IPS-15b (cell line): Measurements from ENCODE around the gene ABR.

Experiments used
- H3K27me3 ChIP-seq: one replicate; pipeline ENCODE4 v1.6.1; 2013; ENCODE audit warnings: low read length; ENCODE audit not compliant: control insufficient read depth, insufficient read depth
- H3K36me3 ChIP-seq: one replicate; pipeline ENCODE4 v1.6.1; 2013; ENCODE audit warnings: low read length; ENCODE audit not compliant: control insufficient read depth, insufficient read depth
- H3K4me1 ChIP-seq: one replicate; pipeline ENCODE4 v1.6.1; 2013; ENCODE audit warnings: mild to moderate bottlenecking, low read length; ENCODE audit not compliant: control insufficient read depth, insufficient read depth
- H3K4me3 ChIP-seq: one replicate; pipeline ENCODE4 v1.5.1; 2013; ENCODE audit warnings: low read depth, low read length
- H3K9ac ChIP-seq: one replicate; pipeline ENCODE4 v1.6.1; 2013; ENCODE audit warnings: low read depth, mild to moderate bottlenecking, low read length
- H3K9me3 ChIP-seq: one replicate; pipeline ENCODE4 v1.6.1; 2013; ENCODE audit warnings: mild to moderate bottlenecking, low read length; ENCODE audit not compliant: control insufficient read depth, insufficient read depth

Gene ABR

DNA sequence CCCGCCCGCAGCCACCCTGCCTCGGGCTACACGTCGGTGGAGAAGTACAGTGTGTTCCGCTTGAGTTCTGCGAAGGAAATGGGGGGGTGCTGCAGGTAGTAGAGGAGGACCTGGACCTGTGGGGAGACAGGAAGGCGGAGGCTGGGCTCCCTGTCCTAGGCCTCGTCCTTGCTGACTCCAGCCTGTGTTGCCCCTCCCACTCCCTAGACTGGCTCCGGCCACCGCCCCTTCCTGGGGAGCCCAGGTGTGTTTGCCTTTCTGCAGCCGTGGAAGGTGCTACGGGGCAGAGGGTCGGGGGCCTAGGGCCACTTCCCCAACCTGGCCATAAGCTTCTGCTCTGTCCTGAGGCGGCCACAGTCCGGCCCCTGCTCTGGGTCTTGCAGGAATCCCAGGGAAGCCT, 173.7 kb downstream of the ABR start:
- Histone ChIP-seq H3K36me3 (peaks cover 27% of the 10 kb centered on the region), H3K9me3 (no peaks in the 10 kb centered on the region), H3K9ac (no peak overlapping the region), H3K27me3 (no peaks in the 10 kb centered on the region), H3K4me3 (no peak overlapping the region), H3K4me1 (no peaks in the 10 kb centered on the region)

DNA sequence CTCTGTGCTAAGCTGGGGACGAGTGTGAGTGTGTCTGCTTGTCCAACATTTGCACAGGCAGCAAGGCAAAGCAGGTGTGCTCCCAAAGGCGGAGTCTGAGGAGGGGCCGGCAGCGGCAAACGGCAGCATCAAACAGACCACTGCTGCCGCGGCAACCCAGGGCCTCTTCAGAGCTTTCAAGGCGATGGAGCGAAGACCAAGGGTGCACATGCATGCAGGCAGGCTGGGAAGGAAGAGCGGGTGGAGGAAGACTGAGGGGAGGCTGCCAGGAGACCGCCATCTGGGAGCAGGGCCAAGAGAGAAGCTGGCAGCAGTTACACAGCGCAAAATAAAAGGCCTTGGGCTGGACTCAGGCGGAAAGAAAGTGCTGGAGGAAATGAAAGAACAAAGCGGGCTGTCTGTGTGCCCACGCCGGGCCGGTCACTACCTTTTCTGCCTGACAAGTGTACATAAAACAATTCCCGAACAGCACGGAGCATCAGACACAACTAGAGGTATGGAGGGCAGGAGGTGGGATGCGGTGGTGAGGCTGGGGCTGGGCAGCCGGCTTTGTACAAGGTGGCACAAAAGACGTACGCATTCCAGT, 174.3 kb downstream of the ABR start:
- Histone ChIP-seq H3K9ac (no peak overlapping the region), H3K36me3 (peaks cover 29% of the 10 kb centered on the region), H3K9me3 (no peaks in the 10 kb centered on the region), H3K4me1 (no peaks in the 10 kb centered on the region), H3K4me3 (no peak overlapping the region), H3K27me3 (no peaks in the 10 kb centered on the region)

DNA sequence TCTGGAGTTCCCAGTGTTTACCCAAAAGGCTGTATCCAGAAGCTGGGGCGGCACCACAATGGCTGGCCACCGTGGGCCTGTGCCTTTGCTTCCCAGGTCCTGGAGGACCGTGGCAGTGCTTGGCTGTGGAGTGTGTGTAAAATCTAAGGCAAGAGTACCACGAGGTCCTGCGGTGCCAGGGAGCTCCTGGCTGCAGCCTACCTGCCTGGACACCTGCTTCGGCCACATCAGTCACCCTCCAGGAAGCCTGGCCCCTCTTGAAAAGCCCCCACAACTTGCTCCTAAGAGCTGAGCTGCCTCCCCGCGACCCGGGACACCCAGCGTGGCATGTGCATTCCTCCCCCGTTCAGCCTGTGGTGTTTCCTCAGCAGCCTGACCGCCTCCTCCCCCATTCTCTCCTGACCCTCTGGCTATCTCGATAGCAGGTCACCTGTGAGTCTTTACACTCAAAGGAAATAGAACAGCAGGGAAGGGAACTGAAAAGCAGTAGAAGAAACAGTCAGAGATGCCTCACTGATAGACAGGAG, 174.9 kb downstream of the ABR start:
- Histone ChIP-seq H3K4me1 (no peaks in the 10 kb centered on the region), H3K27me3 (no peaks in the 10 kb centered on the region), H3K9ac (no peak overlapping the region), H3K36me3 (peaks cover 26% of the 10 kb centered on the region), H3K4me3 (no peak overlapping the region), H3K9me3 (no peaks in the 10 kb centered on the region)

DNA sequence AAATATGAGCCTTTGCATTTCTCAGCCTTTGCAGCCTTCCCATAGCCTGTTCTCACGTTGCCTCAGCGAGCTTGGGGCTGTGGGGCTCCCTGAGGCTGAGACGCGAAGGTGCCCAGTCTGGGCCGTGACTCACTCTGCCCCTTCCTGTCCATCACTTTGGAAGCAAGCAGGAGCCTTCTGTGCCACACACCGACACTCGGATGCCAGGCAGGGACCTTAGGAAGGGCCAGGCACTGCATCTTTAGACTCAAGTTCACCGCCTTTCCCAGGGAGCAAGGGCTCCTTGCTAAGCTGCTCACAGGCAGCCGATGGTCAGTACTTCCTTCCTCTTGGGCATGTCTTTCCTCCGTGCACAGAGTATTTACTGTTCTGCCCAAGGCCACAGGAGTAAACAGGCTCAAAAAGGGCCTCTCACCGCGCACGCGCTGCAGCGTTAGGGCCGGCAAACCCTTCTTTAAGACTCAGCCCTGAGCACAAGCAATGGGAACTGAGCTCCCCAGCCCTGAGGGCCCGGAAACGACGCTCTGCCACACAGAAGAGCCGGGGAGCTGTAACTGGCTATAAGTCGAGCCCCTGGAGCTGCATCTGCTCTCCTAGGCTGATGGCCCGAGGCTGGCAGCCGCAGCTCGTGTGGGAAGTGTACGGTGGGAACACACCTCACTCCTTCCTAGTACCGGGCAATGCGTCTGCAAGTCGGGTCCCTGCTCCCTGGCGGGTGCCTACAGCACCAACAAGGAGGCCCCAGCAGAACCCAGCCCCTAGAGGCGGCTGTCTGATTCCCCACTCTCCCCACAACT, 175.6 kb downstream of the ABR start:
- no peaks in the 10 kb centered on the region for H3K27me3 ChIP-seq
- no peak overlapping the region for H3K4me3 ChIP-seq
- no peak overlapping the region for H3K9ac ChIP-seq
- peaks cover 24% of the 10 kb centered on the region for H3K36me3 ChIP-seq
- H3K4me1 ChIP-seq, result no peaks in the 10 kb centered on the region
- no peaks in the 10 kb centered on the region for H3K9me3 ChIP-seq

DNA sequence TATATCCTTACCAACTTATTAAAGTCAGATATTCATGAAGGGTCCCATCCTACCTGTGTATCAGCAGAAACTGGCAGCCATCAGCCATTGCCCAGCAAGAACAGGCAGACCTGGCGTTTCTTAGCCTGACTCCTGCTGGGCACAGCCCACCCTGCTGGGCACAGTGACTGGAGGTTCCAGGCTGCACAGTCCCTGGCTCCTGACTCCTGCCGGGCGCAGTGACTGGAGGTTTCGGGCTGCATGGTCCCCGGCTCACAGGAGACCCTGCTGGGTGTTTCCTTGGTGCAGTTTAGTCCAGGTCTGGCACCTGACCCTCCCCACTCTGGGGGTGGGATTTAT, 176.2 kb downstream of the ABR start:
- peaks cover 24% of the 10 kb centered on the region for H3K36me3 ChIP-seq
- no peaks in the 10 kb centered on the region for H3K9me3 ChIP-seq
- H3K4me1 ChIP-seq, result no peaks in the 10 kb centered on the region
- no peak overlapping the region for H3K4me3 ChIP-seq
- no peak overlapping the region for H3K9ac ChIP-seq
- no peaks in the 10 kb centered on the region for H3K27me3 ChIP-seq

DNA sequence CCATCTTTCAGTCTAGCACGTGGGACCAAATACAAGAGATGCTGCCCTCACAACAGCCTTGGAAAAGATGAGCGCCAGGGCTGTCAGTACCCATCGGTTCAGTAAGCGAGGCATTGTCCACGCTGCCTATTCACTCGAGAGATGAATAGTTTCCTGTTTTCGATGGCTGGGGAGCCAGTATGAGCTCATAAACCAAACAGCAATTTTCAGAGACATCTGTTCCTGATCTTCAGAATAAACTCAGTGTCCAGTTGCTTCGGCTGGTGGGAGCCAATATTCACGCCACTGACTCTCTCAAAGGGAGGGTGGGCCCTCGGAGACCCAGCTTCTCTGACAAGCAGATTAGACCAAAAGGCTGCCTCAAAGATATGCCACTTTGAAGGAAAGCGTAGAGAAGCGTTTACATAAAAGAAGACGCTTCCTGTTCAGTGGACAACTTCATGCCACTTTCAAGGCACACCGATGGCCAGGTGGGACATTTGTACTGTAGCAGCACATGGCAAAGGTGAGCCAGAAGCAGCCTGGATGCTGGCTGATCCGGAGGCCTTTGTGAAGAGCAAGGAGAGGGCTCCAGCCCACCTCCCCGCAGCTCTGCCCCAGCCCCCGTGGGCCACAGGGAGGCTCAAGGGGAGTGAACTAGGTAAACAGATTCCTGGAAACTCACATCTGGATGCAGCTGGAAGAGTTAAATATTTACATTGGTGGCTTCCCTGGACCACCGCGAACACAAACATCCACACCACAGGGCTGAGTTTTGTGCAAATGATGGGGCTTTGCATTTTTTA, 176.8 kb downstream of the ABR start:
- Histone ChIP-seq H3K36me3 (peaks cover 24% of the 10 kb centered on the region), H3K9ac (no peak overlapping the region)

DNA sequence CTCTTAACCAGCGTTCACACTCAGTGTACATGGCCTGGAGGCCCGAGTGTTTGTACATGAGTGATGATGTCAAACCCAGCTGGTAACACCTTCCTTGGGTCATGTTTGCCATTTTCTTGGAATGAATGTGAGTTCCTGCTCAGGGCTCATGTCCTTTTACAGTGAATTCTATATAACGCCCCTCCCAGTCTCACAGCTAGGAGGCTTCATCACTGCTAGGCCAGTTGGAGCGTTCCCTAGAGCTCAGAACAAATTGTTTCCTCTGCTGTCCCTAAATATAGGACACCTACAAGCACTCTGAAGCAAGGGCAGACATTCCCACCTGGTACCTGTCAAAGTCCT, 177.4 kb downstream of the ABR start:
- H3K27me3 ChIP-seq, result no peaks in the 10 kb centered on the region
- peaks cover 2% of the 10 kb centered on the region for H3K4me1 ChIP-seq
- no peak overlapping the region for H3K4me3 ChIP-seq
- H3K9me3 ChIP-seq, result no peaks in the 10 kb centered on the region
- peaks cover 22% of the 10 kb centered on the region for H3K36me3 ChIP-seq
- H3K9ac ChIP-seq, result no peak overlapping the region

More for the DNA sequence above, 176.8 kb downstream of the ABR start:
- no peak overlapping the region for H3K4me3 ChIP-seq
- no peaks in the 10 kb centered on the region for H3K9me3 ChIP-seq
- H3K4me1 ChIP-seq, result peaks cover 2% of the 10 kb centered on the region
- no peaks in the 10 kb centered on the region for H3K27me3 ChIP-seq

DNA sequence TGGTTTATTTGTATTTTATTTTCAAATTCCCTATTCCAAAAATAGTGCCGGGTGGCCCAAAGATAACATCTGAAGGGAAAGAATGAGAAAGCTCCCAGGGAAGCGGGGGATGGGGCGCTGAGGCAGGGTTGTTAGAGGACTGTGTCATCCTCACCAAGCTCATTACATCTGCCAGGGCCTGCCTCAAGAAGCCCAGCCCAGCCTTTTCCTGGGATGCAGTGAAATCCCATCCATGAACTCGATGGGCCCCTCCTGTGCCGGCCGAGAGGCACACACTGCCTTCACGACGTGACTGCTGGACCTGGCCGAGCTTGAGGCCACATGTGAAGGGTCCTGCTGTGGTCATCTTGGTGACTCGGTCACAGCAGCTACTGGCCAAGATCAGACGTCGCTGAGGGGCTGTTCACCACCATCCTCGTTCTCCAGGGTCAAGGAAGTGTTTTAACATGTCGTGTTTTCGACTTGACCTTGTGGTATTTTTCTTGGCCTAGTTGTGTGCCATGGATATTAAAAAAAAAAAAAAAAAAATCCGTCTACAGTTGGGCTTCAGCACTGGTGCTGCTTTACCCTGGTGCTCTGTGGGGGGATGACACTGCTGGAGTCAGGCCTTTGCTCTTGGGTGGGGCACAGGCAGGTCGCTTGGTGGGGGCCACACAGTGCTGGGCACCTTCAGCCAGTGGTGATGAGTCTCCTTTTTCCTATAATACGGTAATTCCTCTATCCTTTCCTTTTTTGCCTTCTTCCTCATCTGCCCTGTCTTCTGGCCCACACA, 178.0 kb downstream of the ABR start:
- Histone ChIP-seq H3K4me1 (peaks cover 2% of the 10 kb centered on the region), H3K27me3 (no peaks in the 10 kb centered on the region), H3K4me3 (no peak overlapping the region), H3K9me3 (no peaks in the 10 kb centered on the region), H3K36me3 (peaks cover 25% of the 10 kb centered on the region), H3K9ac (no peak overlapping the region)

DNA sequence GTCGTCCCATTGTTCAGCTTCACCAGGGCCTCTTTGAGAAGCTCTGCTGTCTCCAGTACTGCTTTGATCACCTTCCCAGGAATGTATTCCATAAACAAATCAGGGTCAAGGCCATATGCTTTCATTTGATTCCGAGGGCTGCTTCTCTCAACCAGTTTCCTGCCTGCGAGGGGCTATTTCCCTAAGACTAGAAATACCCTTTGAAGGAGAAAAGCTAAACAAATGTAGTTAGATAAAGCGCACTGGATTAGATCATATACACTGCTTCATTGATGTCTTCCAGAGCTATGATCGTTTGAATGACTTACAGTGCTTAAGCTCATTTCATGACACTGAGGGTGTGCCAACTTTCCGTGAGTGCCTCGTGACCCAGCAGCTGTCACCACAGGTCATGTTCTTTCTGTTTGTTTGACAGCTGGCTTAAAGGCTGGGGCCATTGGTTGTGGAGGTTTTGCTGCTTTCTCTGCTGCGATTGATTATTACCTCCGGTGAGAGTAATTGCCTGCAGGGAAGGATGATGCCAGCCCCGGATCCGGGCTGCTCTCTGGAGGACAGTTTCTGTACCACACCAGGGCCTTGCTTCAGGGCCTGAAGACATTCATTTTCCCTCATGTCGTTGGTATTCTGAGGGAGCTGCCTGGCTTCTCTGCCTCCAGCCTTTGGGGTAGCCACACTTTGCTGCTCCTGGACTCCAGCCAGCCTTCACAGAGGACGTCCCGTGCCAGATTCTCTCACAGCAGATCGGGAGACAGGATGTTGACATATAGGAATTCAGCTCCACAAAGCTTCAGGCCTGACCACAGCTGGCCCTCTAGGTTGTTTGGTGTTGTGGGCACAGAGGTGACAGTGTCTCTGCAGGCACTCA, 179.0 kb downstream of the ABR start:
- peaks cover 2% of the 10 kb centered on the region for H3K4me1 ChIP-seq
- H3K9ac ChIP-seq, result no peak overlapping the region

DNA sequence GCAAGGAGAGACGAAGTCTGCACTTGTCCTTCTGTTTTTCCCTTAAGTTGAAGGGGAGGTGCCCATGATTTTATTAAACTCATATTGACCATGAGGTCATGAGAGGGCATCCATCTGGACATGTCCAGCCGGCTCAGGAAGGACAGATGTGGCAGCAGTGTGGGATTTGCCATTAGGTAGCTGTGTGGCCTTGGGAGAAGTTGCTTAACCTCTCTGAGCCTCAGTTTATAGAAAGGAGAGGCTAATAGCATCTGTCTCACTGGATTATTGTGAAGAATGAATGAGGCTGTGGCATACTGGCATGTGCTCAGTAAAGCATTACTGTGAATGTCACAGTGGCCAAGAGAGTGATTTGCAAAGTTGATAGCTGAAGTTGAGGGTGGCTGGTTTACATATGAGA, 181.7 kb downstream of the ABR start:
- Histone ChIP-seq H3K36me3 (peaks cover 19% of the 10 kb centered on the region), H3K27me3 (no peaks in the 10 kb centered on the region), H3K9ac (no peak overlapping the region)

More for the DNA sequence above, 179.0 kb downstream of the ABR start:
- Histone ChIP-seq H3K27me3 (no peaks in the 10 kb centered on the region), H3K36me3 (peaks cover 25% of the 10 kb centered on the region), H3K4me3 (no peak overlapping the region), H3K9me3 (no peaks in the 10 kb centered on the region)

More for the DNA sequence above, 181.7 kb downstream of the ABR start:
- H3K9me3 ChIP-seq, result no peaks in the 10 kb centered on the region
- peaks cover 2% of the 10 kb centered on the region for H3K4me1 ChIP-seq
- H3K4me3 ChIP-seq, result peak overlapping the region; percentile 100
